K562 (cell line): ENCODE measurements around the gene ITPK1.

Experiments used
- BRD4 ChIP-seq: fragments of 200-600 bp; sonication (generic); IDR thresholded peaks from 2 replicates; pipeline ENCODE4 v1.6.1; 2017; ENCODE audit warnings: inconsistent platforms
- CTCF ChIP-seq, 3 experiments: IDR thresholded peaks in 2 of 3; conservative IDR thresholded peaks in 1 of 3; 2 replicates each; pipeline ENCODE4 v1.5.1; 2011 to 2012; ENCODE audit warnings: low read length in 3 of 3, mild to moderate bottlenecking in 3 of 3, control low read depth in 2 of 3, improper control_type of control experiment in 1 of 3, inconsistent platforms in 1 of 3, low read depth in 1 of 3, mixed read lengths in 1 of 3, moderate library complexity in 1 of 3; ENCODE audit not compliant: insufficient read depth in 2 of 3
- PATZ1 ChIP-seq: fragments of 250-450 bp; sonication (Bioruptor Pico); IDR thresholded peaks from 2 replicates; pipeline ENCODE4 v1.5.0; 2020; ENCODE audit warnings: mild to moderate bottlenecking, borderline replicate concordance
- SMC3 ChIP-seq: conservative IDR thresholded peaks from 2 replicates; pipeline ENCODE4 v1.6.1; 2011; ENCODE audit warnings: low read depth, low read length, improper control_type of control experiment; ENCODE audit not compliant: insufficient read depth
- SNRNP70 ChIP-seq: fragments of 200-400 bp; formaldehyde crosslinking; optimal IDR thresholded peaks from 2 replicates; pipeline ENCODE3; 2017; ENCODE audit warnings: low read depth, low read length
- ZBTB33 ChIP-seq: sonication (generic); formaldehyde crosslinking; IDR thresholded peaks from 2 replicates; pipeline ENCODE4 v1.8.1; 2023; ENCODE audit warnings: mild to moderate bottlenecking, missing genetic modification reagents
- ZNF780A ChIP-seq: fragments of 250-450 bp; sonication (Bioruptor Pico); IDR thresholded peaks from 2 replicates; pipeline ENCODE4 v1.5.0; 2021; ENCODE audit warnings: mild to moderate bottlenecking

- TF ChIP-seq SMC3 (no peak), ZNF780A (no peak), BRD4 (no peak), CTCF (IDR thresholded peaks at IDR 0.05 in 2 of 3, conservative IDR thresholded peaks at IDR 0.05 in 1 of 3; ENCODE audit: insufficient read depth in 2 of 3, low read depth in 1 of 3, low read length in 3 of 3) (no peak), PATZ1 (CRISPR knock-in tag) (no peak), ZBTB33 (CRISPR knock-in tag) (no peak), SNRNP70 (no peak)
Observed at GRCh38 chr14:93010130-93010499, 105.6 kb downstream of the ITPK1 start.
